Osteocyte (in vitro differentiated cells): ENCODE data around the gene SRP68. TPM values are rescaled to one million over a fixed set of nuclear protein-coding genes. Genes with fewer than 3 reads are reported as not detected.

Experiments
- DNase-seq: peaks from one replicate; pipeline ENCODE4 v3.0.0; 2021; ENCODE audit warnings: mixed read lengths; ENCODE audit not compliant: unreplicated experiment; ENCODE audit errors: extremely low spot score
- H3K27ac Mint-ChIP-seq: one replicate; pipeline ENCODE4 v1.8.0; 2021; ENCODE audit warnings: mild to moderate bottlenecking, mixed read lengths; ENCODE audit not compliant: unreplicated experiment
- H3K27me3 Mint-ChIP-seq: one replicate; pipeline ENCODE4 v1.8.0; 2021; ENCODE audit warnings: mixed read lengths; ENCODE audit not compliant: unreplicated experiment
- H3K36me3 Mint-ChIP-seq: one replicate; pipeline ENCODE4 v1.8.0; 2021; ENCODE audit warnings: mixed read lengths; ENCODE audit not compliant: unreplicated experiment
- H3K4me1 Mint-ChIP-seq: one replicate; pipeline ENCODE4 v1.8.0; 2021; ENCODE audit warnings: mixed read lengths; ENCODE audit not compliant: unreplicated experiment
- H3K4me3 Mint-ChIP-seq: one replicate; pipeline ENCODE4 v1.8.0; 2021; ENCODE audit warnings: mild to moderate bottlenecking, moderate library complexity, mixed read lengths; ENCODE audit not compliant: unreplicated experiment
- H3K9me3 Mint-ChIP-seq: one replicate; pipeline ENCODE4 v1.8.0; 2021; ENCODE audit warnings: mixed read lengths; ENCODE audit not compliant: unreplicated experiment
- total RNA-seq: library from RNA; stranded (reverse); gene quantifications from 2 replicates; pipeline ENCODE4 v1.2.1, GENCODE V29; 2021
- TF ChIP-seq, protein P1 (sequence below): fragments of 200-600 bp; sonication (generic); IDR thresholded peaks from 2 replicates; pipeline ENCODE4 v1.5.0; 2021; ENCODE audit warnings: antibody characterized with exemption, mild to moderate bottlenecking, moderate library complexity

SRP68 gene
- total RNA-seq, 1 donor from 2014 or later, result 74.7 TPM

DNA sequence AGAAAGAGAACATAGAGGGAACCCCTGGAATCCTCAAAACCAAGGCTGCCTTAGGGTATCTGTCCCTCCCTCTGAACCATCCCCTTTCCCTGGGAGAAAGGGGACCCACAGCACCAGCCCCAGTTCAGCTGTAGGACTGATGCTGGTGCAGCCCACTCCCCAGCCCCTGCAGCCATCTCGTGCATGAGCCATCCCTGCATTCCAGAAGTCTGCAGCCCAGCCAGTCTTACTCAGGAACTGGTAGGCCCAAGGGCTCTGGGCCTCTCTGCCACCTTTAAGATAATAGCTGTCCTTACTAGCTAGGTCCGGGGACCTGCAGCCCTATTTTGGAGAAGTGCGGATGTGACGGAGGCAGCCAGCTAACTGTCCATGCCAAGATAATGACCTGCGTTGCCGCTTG is 39.2 kb downstream of the SRP68 start:
- Mint-ChIP-seq H3K4me3 (no peak overlapping the region), H3K9me3 (no peaks in the 10 kb centered on the region), H3K4me1 (peaks cover 12% of the 10 kb centered on the region), H3K27me3 (no peaks in the 10 kb centered on the region), H3K27ac (no peak overlapping the region), H3K36me3 (peaks cover 2% of the 10 kb centered on the region)
- TF ChIP-seq, protein P1, sequence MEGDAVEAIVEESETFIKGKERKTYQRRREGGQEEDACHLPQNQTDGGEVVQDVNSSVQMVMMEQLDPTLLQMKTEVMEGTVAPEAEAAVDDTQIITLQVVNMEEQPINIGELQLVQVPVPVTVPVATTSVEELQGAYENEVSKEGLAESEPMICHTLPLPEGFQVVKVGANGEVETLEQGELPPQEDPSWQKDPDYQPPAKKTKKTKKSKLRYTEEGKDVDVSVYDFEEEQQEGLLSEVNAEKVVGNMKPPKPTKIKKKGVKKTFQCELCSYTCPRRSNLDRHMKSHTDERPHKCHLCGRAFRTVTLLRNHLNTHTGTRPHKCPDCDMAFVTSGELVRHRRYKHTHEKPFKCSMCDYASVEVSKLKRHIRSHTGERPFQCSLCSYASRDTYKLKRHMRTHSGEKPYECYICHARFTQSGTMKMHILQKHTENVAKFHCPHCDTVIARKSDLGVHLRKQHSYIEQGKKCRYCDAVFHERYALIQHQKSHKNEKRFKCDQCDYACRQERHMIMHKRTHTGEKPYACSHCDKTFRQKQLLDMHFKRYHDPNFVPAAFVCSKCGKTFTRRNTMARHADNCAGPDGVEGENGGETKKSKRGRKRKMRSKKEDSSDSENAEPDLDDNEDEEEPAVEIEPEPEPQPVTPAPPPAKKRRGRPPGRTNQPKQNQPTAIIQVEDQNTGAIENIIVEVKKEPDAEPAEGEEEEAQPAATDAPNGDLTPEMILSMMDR, result no peak
- DNase-seq, result no peak

DNA sequence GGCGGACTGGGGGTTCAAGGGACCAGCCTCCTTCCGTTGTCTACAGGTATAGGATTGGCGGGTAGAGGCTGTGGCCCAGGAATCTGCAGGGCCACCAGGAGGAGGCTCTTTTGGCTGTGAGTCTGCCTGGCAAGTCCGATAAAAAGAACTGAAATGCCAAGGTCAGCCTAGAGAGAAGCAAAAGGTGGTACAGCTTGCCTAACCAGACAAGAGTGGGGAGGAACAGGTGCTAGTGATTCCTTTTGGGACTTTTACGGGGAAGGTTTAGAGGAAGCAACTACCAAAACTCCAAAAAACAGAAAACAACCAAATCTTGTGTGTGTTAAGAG is 39.6 kb downstream of the SRP68 start:
- H3K4me1 Mint-ChIP-seq, result peaks cover 12% of the 10 kb centered on the region
- no peaks in the 10 kb centered on the region for H3K9me3 Mint-ChIP-seq
- no peak overlapping the region for H3K27ac Mint-ChIP-seq
- TF ChIP-seq, protein P1, result no peak
- DNase-seq, result no peak
- no peaks in the 10 kb centered on the region for H3K27me3 Mint-ChIP-seq
- no peak overlapping the region for H3K4me3 Mint-ChIP-seq
- no peaks in the 10 kb centered on the region for H3K36me3 Mint-ChIP-seq

DNA sequence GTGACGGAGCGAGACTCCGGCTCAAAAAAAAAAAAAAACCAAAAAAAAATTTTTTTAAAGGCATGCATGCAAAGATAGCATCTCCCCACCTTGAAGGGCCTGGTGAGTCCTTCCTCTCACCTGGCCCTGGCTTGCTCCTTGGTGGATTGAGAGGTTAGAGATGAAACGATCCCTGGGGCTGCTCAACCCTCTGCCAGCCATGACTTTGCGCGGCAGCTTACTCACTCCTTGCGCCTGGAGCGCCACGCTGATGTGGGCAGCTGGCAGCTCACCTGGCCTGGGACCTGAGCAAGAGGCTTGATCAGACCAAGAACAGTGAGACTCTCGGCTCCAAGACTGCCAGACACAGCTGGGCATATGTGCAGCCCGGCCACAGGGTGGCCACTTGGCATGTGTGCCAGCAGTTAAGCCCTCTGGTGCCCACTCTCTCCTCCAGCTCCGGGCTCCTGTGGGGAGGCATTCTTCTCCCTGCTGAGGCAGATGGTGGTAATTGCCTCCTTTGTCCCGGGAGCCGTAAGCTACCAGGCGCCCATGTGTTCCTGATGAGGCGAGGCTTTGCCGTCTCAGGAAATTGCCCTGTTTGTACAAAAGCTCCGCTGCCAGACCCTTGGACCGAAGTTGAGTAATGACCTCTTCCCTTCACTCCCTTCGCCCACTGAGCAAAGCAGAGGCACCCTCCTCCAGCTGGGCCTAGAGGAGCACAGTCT is 40.1 kb downstream of the SRP68 start:
- TF ChIP-seq, protein P1, result no peak
- Mint-ChIP-seq H3K4me3 (no peak overlapping the region), H3K9me3 (no peaks in the 10 kb centered on the region), H3K27ac (no peak overlapping the region), H3K4me1 (peaks cover 12% of the 10 kb centered on the region), H3K36me3 (no peaks in the 10 kb centered on the region), H3K27me3 (no peaks in the 10 kb centered on the region)
- no peak for DNase-seq

DNA sequence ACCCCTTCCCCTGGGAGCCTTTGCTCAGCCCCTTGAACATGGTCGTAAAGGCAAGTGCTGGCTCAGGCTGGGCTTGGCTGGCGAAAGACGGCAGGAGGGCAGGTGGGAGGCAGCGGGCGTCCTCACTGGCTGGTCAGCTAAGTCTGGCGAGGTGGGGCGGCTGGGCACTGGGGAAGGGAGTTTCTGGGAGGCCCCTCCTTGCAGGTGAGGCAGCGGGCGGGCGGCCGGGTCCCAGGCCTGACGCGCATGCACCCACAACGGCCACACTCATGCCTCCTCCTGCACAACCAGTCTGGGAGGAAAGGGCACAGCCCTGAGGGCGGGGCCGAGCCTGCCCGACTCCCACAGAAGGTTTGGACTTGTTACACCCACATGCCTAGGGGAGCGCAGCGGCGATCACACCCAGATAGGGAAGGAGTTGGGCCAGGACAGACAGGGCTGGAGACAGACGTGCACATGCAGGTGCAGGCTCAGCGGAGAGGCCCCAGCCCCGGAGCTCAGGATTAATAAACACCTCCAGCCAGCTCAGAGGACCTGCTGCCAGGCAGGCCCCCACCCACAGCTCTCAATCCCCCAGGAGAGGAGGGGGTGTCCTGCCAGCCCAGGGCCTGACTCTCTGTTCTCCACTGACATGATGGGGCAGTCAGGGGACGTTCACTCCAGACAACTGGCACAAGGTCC is 45.0 kb downstream of the SRP68 start, which contains the start of gene EVPL:
TSS of gene EVPL (minus strand) at position 148 of the 681 bp plus-strand sequence. CDS start at position 40, 108 bp downstream.
- H3K4me1 Mint-ChIP-seq, result peaks cover 12% of the 10 kb centered on the region
- H3K4me3 Mint-ChIP-seq, result no peak within 1 kb of the TSS
- H3K27me3 Mint-ChIP-seq, result no peaks in the 10 kb centered on the region
- H3K9me3 Mint-ChIP-seq, result no peaks in the 10 kb centered on the region
- DNase-seq, result no peak
- no peak within 1 kb of the TSS for H3K27ac Mint-ChIP-seq
- no peaks in the 10 kb centered on the region for H3K36me3 Mint-ChIP-seq
- TF ChIP-seq, protein P1, result no peak

GRCh38 chr17:76026714-76027158 is 45.6 kb downstream of the SRP68 start:
- H3K27ac Mint-ChIP-seq, result no peak overlapping the region
- TF ChIP-seq, protein P1, result no peak
- no peaks in the 10 kb centered on the region for H3K36me3 Mint-ChIP-seq
- H3K27me3 Mint-ChIP-seq, result no peaks in the 10 kb centered on the region
- H3K4me3 Mint-ChIP-seq, result no peak overlapping the region
- H3K9me3 Mint-ChIP-seq, result no peaks in the 10 kb centered on the region
- H3K4me1 Mint-ChIP-seq, result peaks cover 12% of the 10 kb centered on the region
- DNase-seq, result no peak
